Breast epithelium (tissue), 3 donors: ENCODE results near the gene TSPAN32.

Experiments
- POLR2A ChIP-seq: fragments of 450-650 bp; IDR thresholded peaks from one replicate; pipeline ENCODE4 v1.6.1; 2016; ENCODE audit warnings: antibody characterized with exemption, mild to moderate bottlenecking, moderate library complexity
- POLR2AphosphoS5 ChIP-seq, 3 donors: sonication (generic); formaldehyde crosslinking; IDR thresholded peaks; one replicate each; pipeline ENCODE4 v1.6.1; 2017; ENCODE audit warnings: antibody characterized with exemption in 3 of 3
- TF ChIP-seq, protein P1 (sequence below), 3 donors: fragments of 450-650 bp; IDR thresholded peaks; one replicate each; pipeline ENCODE4 v1.5.1; 2016 to 2017; ENCODE audit warnings: antibody characterized with exemption in 3 of 3, mild to moderate bottlenecking in 3 of 3, moderate library complexity in 3 of 3

DNA sequence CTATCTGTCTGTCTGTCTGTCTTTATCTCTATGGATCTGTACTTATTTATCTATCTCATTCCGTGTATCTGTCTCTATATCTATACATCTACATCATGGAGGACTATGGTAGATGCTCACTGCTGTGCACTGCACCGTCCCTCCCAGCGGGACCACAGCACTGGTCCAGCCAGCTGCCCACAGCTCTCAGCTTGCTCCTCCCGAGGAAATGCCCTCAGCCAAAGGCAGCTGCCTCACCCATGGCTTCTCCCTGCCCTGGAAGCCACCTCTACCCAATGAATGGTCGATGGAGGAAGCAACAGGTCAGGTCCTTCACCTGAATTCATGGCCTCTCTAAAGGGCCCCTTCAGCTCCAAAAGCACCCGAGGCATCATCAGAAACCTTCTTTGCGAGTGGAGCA, 60.6 kb downstream of the TSPAN32 start:
- TF ChIP-seq, protein P1, sequence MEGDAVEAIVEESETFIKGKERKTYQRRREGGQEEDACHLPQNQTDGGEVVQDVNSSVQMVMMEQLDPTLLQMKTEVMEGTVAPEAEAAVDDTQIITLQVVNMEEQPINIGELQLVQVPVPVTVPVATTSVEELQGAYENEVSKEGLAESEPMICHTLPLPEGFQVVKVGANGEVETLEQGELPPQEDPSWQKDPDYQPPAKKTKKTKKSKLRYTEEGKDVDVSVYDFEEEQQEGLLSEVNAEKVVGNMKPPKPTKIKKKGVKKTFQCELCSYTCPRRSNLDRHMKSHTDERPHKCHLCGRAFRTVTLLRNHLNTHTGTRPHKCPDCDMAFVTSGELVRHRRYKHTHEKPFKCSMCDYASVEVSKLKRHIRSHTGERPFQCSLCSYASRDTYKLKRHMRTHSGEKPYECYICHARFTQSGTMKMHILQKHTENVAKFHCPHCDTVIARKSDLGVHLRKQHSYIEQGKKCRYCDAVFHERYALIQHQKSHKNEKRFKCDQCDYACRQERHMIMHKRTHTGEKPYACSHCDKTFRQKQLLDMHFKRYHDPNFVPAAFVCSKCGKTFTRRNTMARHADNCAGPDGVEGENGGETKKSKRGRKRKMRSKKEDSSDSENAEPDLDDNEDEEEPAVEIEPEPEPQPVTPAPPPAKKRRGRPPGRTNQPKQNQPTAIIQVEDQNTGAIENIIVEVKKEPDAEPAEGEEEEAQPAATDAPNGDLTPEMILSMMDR (IDR thresholded peaks at IDR 0.05): no peak
- TF ChIP-seq POLR2A (no peak), POLR2AphosphoS5 (IDR thresholded peaks at IDR 0.05) (no peak)
